HG02571 (cell line): Measurements from ENCODE around the gene ATP6V0D1.
"Not testable (repeated sequence)": the region's sequence is repeated elsewhere in the genome, so short reads cannot be mapped to it uniquely, and the experiment has no call there.

ENCODE experiments used
- ATAC-seq: cut with Tn5 transposase; IDR thresholded peaks from one replicate; pipeline ENCODE4 v1.9.1; 2021; ENCODE audit warnings: mild to moderate bottlenecking, moderate library complexity; ENCODE audit not compliant: unreplicated experiment

ATP6V0D1 gene

DNA sequence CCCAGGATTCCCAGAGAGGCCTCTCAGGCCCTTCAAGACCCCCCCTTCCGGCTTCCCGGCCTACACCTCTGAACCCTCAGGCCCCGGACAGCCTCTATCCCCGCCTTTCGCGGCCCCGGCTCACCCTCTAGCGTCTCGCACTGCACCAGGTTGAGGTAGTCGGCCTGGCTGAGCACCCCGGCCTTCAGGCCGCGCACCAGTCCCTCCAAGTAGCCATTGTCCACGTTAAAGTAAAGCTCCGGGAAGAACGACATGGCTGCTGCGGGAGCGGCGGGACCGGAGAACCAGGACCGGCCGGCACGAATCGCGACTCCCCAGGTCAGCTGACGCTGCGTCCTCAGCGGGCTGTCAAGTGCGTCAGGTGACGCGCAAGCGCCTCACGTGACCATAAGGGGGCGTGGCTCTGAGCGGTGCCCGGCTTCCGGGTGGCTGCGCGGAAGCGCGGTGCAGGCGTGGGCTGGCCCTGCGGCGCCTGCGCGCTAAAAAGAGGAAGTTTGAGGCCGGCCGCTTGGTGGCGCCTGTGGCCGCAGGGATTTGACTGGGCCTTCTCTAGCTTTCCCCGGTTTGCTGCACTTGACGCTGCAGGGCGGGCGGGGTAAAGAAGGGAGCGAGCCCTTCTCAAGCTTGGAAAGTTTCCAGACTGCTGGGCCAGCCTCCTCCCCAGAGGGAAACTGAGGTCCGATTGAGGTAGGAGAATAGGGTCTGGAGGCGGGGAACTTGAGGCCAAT, at the start of gene ATP6V0D1:
TSS of gene ATP6V0D1 (minus strand) at position 325 of the 728 bp plus-strand sequence. CDS start at position 254, 71 bp downstream.
- peak; percentile 96 for ATAC-seq

DNA sequence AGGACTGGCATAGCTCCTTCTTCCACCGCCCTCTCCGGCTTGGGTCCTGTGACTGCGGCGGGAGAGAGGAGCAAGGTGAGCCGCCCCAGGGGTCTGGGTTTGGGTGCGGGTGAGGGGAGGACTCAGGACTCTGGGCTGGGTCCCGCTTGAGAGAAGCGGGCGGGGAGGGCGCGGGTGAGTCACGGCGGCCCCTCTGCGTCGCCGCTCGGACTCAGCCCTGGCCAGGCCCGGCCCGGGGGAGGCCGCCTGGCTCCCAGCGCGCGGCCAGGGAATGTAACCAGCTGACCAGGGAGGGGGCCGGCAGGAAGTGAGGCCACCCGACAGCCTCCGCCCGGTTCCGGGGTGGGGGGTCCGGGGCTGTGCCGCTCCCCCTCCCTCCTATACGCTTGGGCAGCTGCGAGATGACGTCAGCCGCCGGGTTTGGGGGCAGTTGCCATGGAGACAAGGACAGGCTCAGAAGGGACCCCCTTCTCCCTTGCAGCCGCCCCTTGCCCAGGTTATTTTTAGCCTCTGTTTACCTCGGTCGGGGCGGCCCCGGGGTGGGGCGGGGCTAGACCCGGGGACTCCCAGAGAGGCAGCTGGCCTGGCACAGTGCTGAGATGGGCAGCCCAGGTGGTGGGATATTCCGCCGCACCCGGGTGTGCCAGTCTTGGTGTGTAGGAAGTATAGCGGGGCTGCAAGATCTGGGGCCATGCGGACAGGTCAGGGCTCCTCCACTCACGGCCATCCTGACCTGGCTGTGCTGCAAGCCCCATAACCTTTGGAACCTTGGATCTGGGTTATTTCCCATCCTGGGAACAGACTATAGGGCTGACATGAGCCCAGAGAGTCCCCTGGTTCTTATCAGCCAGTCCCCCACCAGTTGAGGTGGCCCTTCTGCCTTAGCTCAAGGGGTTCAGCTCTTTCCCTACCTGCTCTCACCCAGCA, 49.3 kb upstream of the ATP6V0D1 start:
- ATAC-seq: peak; percentile 47

- ATAC-seq: no peak
Measured at GRCh38 chr16:67529582-67530012, 48.6 kb upstream of the ATP6V0D1 start.

DNA sequence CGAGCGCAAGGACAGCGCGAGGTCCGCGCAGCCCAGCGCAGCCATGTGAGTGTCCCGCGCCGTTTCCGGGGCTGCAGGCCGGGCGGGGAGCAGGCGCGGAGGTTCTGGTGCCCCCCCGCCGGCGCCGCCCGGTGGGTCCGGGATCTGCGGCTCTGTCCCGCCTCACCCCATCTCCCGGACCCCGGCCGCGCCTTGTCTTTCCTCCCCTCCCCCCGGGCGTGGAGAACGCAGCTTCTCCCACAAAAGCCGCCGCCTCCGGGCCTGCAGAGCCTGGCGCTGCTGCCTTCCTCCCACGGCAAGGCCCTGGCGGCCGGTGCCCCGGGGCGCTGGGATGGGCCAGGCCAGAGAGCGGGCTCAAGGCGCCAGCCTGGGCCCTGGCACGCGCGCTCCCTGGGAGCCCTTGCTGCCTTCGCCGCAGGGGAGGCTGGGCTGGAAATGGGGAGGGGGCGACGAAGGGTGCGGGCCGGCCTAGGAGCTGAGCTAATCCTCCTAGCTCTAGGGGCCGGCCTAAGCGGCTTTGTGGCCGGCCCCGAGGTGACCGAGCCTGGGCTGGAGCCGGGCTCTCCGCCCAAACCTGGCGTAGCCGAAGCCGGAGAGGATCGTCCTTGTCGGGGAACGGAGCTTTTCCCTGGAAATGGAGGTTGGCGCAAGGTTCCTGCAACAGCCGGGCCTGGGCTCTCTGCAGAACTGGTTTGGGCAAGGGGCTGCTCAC, 48.1 kb upstream of the ATP6V0D1 start:
- no peak for ATAC-seq

DNA sequence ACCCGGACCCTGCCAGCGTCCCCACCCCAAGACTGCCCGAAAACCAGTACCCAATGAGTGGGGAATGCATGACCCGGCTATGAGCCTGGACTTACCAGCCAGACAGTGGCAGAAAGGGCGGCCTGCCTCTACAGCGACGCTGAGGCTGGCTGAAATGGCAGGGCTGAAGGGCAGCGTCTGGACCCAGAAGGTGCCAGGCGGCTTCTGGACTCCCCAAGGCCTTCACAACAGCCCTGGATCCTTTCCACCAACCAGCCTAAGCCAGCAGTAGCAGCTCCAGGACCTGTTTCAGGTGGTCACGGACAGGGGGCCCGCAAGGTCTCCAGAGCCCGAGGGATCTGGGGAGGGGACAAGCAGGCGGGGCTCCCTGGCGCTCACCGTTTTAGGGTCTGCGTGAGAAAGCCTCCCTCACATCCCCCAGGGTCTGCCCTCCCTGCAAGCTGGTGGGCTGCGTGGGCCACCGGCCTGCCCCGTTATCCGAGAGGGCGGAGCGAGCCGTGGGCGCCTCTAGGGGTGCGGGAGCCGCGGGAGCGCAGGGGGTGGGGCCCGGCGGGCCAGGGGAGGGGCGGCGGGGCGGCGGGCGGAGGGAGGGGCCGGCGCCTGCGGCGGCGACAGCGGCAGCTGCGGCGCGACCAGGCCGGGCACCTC, 47.4 kb upstream of the ATP6V0D1 start, which contains the start of gene RIPOR1:
TSS of gene RIPOR1 (plus strand) at position 608 of the 648 bp plus-strand sequence. CDS start 9,618 bp downstream, outside the sequence.
- ATAC-seq: no peak

DNA sequence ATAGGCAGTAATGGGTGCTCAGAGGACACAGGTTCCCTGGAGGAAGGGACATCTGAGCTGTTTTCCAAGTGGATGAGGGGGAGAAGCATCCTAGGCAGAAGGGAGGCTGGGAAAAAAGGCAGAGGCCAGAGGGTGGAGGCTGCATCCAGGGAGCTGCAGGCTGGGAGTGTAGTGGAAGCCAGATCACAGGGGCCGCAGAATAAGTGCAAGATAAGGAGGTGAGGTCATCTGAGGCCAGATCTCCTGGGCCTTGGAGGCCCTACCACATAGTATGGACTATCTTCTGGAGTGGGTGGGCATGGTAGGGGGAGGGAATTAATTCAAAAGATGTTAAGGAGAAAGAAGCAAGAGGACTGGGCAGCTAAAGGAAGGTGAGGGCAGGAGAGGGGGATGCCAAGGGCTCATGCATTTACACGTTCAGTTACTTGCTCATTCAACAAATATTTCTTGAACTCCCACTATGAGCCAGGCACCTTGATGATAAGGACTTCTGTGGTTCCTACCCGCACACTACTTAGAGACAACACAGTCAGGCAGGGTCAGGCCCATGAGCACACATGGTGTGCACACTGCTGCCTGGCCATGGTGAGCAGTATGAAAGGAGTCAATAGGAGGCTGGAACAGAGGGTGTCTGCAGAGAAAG, 45.3 kb upstream of the ATP6V0D1 start:
- no peak for ATAC-seq

DNA sequence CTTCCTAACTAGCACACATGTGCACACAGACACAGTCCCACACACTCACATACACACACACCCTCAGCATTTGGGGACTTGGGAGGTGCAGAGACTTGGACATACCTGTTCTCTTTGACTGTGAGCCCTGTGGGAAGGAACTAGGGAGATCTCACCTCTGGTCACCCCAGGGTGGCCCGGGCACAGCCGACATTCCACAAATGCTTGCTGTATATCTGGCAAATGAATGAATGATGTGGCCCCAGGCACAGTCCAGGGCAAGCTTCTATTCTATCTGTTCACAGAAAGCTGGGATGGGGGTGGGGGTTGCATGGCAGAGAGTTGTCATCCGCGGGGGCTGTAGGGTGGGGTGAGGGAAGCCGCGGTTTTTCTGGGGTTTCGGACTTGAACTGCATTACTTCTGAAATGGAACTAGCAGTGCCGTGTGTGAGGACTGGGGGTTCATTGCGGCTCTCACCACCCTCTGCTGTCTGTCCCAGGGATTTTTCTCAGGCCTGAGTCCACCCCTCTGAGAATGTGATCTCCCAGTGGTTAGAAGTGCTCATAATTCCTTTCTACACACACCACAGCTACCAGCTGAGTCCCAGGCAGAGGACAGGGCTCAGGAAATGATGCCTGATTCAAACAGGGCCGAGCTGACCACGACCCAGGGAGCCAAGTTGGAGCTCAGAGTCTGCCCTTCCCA, 44.4 kb upstream of the ATP6V0D1 start:
- ATAC-seq: no peak

GRCh38 chr16:67521095-67521804, 40.3 kb upstream of the ATP6V0D1 start:
- peak; percentile 62 for ATAC-seq

DNA sequence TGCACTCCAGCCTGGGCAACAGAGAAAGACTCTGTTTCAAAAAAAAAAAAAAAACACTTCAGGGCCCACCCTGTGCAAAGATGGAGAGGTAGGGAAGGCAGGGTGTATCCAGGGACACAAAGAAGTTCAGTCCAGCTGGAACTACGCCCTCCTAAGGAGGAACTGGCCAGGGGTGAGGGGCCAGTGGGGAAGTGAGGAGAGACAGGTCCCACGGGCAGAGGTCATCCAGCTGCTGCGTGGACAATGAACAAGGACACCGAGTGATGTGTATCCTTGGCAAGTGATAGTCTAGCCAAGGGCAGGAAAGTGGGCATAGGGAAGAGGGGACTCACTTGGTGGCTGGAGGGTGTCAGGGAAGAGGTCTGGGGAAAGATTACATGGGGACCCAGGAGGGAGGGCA, 38.3 kb upstream of the ATP6V0D1 start:
- no peak for ATAC-seq

GRCh38 chr16:67518676-67519075, 37.7 kb upstream of the ATP6V0D1 start:
- no peak for ATAC-seq

- peak; percentile 37 for ATAC-seq
Measured at GRCh38 chr16:67517661-67518423, 36.9 kb upstream of the ATP6V0D1 start.

GRCh38 chr16:67517155-67517445, 36.1 kb upstream of the ATP6V0D1 start:
- no peak for ATAC-seq

DNA sequence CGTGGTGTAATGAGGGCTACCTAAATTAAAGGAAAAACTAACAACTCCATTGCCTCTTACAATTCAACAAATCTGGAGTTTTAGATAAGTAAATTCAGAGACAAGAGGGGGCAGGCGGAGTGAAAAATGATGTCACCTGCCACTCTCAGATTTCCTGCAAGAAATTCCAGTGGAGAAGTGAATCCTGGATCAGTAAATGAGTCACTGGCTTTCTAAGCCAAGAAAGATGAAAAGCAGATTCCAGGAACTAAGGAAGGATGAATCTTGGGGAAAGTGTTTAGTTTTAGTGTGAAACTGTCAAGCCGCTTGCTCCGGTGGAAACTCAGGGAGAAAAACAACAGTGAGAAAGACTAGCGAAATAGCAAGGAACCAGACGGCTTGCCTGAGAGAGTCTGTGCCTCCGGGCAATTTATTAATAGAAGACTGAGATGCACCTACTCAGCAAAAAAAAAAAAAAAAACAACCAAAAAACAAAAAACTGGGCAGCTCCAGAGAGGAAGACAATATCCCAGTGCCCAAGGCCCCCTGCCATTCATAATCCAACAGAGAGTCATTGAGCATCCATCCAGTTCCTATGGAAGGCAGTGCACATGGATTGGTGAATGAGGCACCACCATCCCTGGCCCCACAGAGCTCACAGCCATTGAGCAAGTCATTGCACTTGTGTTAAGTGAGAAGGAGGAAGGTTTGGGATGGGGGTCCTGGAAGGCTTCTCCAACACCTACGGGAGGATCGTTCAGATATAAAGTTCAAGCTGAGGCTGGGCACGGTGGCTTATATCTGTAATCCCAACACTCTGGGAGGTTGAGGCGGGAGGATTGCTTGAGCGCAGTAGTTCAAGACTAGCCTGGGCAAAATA, 35.6 kb upstream of the ATP6V0D1 start:
- ATAC-seq: no peak

DNA sequence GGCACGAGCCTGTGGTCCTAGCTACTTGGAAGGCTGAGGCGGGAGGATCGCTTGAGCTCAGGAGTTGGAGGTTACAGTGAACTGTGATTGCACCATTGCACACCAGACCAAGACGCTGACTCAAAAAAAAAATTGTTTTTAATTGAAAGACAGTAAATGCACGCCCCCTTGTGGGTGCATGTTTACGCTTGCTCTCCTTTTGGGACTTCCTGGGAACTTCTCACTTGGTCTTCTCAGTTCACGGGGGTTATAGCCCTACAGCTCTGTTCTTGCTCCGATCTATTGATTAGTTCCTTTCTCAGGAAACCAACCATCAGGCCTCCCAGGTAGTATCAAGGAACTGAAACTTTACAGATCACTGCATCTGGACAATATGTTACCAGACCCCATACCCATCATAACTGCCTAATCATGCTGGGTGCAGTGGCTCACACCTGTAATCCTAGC, 33.4 kb upstream of the ATP6V0D1 start:
- ATAC-seq: peak; percentile 41

- not testable (repeated sequence) for ATAC-seq
Measured at GRCh38 chr16:67513892-67514291, 32.9 kb upstream of the ATP6V0D1 start.

GRCh38 chr16:67509016-67509415, 28.1 kb upstream of the ATP6V0D1 start:
- no peak for ATAC-seq

DNA sequence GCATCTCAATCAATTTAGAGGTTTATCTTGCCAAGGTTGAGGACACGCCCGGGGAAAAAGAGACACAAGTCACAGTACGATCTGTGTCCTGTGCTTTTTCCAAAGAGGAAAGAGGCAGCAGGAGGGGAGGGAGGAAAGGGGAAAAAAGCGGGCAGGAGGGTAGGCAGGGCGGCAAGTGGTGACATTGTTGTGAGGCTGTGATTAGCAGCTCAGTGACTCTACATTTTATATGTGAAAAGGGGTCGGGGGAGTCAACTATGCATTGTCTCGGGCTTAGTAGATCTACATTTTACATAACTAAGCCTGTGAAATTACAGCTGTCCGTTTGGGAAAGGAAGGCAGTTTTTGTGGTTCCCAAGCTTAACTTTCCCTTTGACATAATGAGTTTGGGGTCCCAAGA, 25.5 kb upstream of the ATP6V0D1 start:
- no peak for ATAC-seq
